ENCODE data around the gene KDM4B. TPM values are rescaled to one million over a fixed set of nuclear protein-coding genes. Genes with fewer than 3 reads are reported as not detected.
A peak's percentile ranks its signal among the peaks of the same experiment; 100 is the strongest.

Gene KDM4B
- total and polyA plus RNA-seq, 9 of the 15 experiments (the other 6 are each of a cell fraction or from before 2014, with no cell fraction given): 0.21 to 29.9 (median 7.3) TPM

DNA sequence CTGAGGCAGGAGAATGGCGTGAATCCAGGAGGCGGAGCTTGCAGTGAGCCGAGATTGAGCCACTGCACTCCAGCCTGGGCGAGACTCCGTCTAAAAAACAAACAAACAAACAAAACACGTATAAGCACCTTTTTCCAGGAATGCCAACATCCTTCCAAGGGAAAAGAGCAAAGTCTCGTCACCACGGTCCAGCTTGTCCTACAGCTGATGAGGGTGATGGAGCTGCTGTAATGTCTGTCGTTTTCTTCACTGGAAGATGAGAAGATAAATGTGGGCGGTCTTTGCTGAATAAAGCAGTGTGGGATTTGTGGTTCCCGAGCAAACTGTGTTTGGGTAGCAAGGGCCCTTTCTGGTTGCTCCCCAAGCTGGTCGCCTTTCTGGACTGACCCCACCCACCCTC lies 205.1 kb downstream of the KDM4B start:
- CTCF ChIA-PET (ENCODE audit: low intra/inter-chr PET ratio): no interaction called here
- H3K9ac ChIP-seq (ENCODE audit: insufficient read depth in 1 of 2, low read depth in 2 of 2, low read length in 2 of 2): no peak overlapping the region
- ATAC-seq (no peak), FAIRE-seq (no peak), DNase-seq (ENCODE audit: extremely low read depth in 1 of 4, low spot score in 3 of 4) (peak in 2 of 4 experiments; percentile 2 to 6)
- WGBS (ENCODE audit: insufficient coverage, low coverage, missing lambda C conversion rate): 43% methylated on average over 8 of the region's 12 CpGs
- peaks cover 4 to 10% of the 10 kb centered on the region in 2 experiments; a peak in 3 of 5 replicates for H3K4me1 ChIP-seq (replicated peaks in 1 of 2; ENCODE audit: control insufficient read depth in 2 of 2, insufficient read depth in 2 of 2, low read length in 2 of 2)
- in situ Hi-C loops (cut with MboI) (no loop called here), intact Hi-C loops (cut with micrococcal nuclease) (no loop called here)
- no peaks in the 10 kb centered on the region for H3K79me2 ChIP-seq (ENCODE audit: control insufficient read depth, insufficient read depth, low read length)
- no peak overlapping the region for H3K4me3 ChIP-seq
- H3K9me1 ChIP-seq (ENCODE audit: control insufficient read depth, insufficient read depth, low read length): no peaks in the 10 kb centered on the region
- TF ChIP-seq POLR2A (conservative IDR thresholded peaks at IDR 0.05): no peak
- TF ChIP-seq EP400 (IDR thresholded peaks at IDR 0.05): no peak
- BruUV-seq (replicated peaks): no TSS peak
- no peak overlapping the region for H2AFZ ChIP-seq (ENCODE audit: low read depth, low read length)
- no peaks in the 10 kb centered on the region; the same call in 1 of the 2 replicates for H4K20me1 ChIP-seq (replicated peaks; ENCODE audit: control insufficient read depth, insufficient read depth, low read length)
- H3K27me3 ChIP-seq (ENCODE audit: control insufficient read depth in 2 of 2, insufficient read depth in 2 of 2, low read length in 2 of 2): peaks cover 8 to 16% of the 10 kb centered on the region in 2 experiments; a peak in 2 of 5 replicates
- no peak overlapping the region; the same call in 2 of the 3 replicates for H3K27ac ChIP-seq (ENCODE audit: extremely low read depth, low read depth, low read length)
- POLR2A ChIA-PET: interaction anchor here (1.2 to 1.5 kb wide), 2 partner anchors 9 to 11 kb away, joined by 4 to 7 read pairs; no protein-coding TSS in a partner anchor
- no peak overlapping the region for H3K4me2 ChIP-seq (ENCODE audit: insufficient read depth, low read length)
- H3K9me3 ChIP-seq (replicated peaks; ENCODE audit: control insufficient read depth, insufficient read depth, low read depth, low read length): no peaks in the 10 kb centered on the region; the same call in 1 of the 2 replicates
- H3K36me3 ChIP-seq (ENCODE audit: control insufficient read depth, insufficient read depth, low read length): no peaks in the 10 kb centered on the region

GRCh38 chr19:5177745-5178450 lies 209.0 kb downstream of the KDM4B start:
- Histone ChIP-seq H4K20me1 (replicated peaks; ENCODE audit: control insufficient read depth, insufficient read depth, low read length) (no peaks in the 10 kb centered on the region; the same call in 1 of the 2 replicates), H3K9me1 (ENCODE audit: control insufficient read depth, insufficient read depth, low read length) (no peaks in the 10 kb centered on the region), H3K4me2 (ENCODE audit: insufficient read depth, low read length) (no peak overlapping the region), H2AFZ (ENCODE audit: low read depth, low read length) (no peak overlapping the region), H3K9ac (ENCODE audit: insufficient read depth in 1 of 2, low read depth in 2 of 2, low read length in 2 of 2) (peak overlapping the region in 1 of 2 experiments; percentile 43; a peak in 1 of 4 replicates), H3K4me3 (no peak overlapping the region), H3K9me3 (replicated peaks; ENCODE audit: control insufficient read depth, insufficient read depth, low read depth, low read length) (no peaks in the 10 kb centered on the region), H3K4me1 (replicated peaks in 1 of 2; ENCODE audit: control insufficient read depth in 2 of 2, insufficient read depth in 2 of 2, low read length in 2 of 2) (peaks cover 7% of the 10 kb centered on the region in 2 experiments; a peak in 3 of 5 replicates), H3K27ac (ENCODE audit: extremely low read depth, low read depth, low read length) (no peak overlapping the region), H3K27me3 (ENCODE audit: control insufficient read depth in 2 of 2, insufficient read depth in 2 of 2, low read length in 2 of 2) (peaks cover 17 to 33% of the 10 kb centered on the region in 2 experiments; a peak in 3 of 5 replicates), H3K79me2 (ENCODE audit: control insufficient read depth, insufficient read depth, low read length) (no peaks in the 10 kb centered on the region), H3K36me3 (ENCODE audit: control insufficient read depth, insufficient read depth, low read length) (no peaks in the 10 kb centered on the region)
- TF ChIP-seq TFAM (CRISPR knock-in tag; conservative IDR thresholded peaks at IDR 0.05) (no peak), DACH1 (IDR thresholded peaks at IDR 0.05; ENCODE audit: partially characterized antibody) (peak; percentile 62)
- ATAC-seq (no peak), FAIRE-seq (no peak), DNase-seq (ENCODE audit: extremely low read depth in 1 of 4, low spot score in 3 of 4) (no peak)
- 8% methylated on average over 18 of the region's 19 CpGs for WGBS (ENCODE audit: insufficient coverage, low coverage, missing lambda C conversion rate)
- in situ Hi-C loops (cut with MboI) (no loop called here), intact Hi-C loops (cut with micrococcal nuclease) (no loop called here)
- POLR2A ChIA-PET: interaction anchor here (0.7 to 1.3 kb wide), 3 partner anchors 10 to 213 kb away, joined by 3 read pairs; no protein-coding TSS in a partner anchor
- CTCF ChIA-PET (ENCODE audit: low intra/inter-chr PET ratio): no interaction called here
- BruUV-seq (replicated peaks): no TSS peak
